ENCODE data around the gene IDI2.
"Not testable (repeated sequence)": the region's sequence is repeated elsewhere in the genome, so short reads cannot be mapped to it uniquely, and the experiment has no call there.

IDI2 gene

GRCh38 chr10:1025683-1026082, at the start of gene IDI2:
TSS of gene IDI2 (minus strand) at chr10:1025859. CDS start at chr10:1024723, 1,136 bp downstream.
- DNase-seq (ENCODE audit: low read depth), result no peak

GRCh38 chr10:1074748-1075308, 49.2 kb upstream of the IDI2 start:
- DNase-seq (ENCODE audit: low read depth), result no peak

GRCh38 chr10:1074052-1074747, 48.5 kb upstream of the IDI2 start:
- no peak for DNase-seq (ENCODE audit: low read depth)

GRCh38 chr10:1070919-1071318, 45.3 kb upstream of the IDI2 start:
- DNase-seq (ENCODE audit: low read depth), result no peak

- DNase-seq (ENCODE audit: low read depth), result no peak
These were observed 43.0 kb upstream of the IDI2 start for GRCh38 chr10:1068380-1069361.

GRCh38 chr10:1066734-1067133, 41.1 kb upstream of the IDI2 start:
- DNase-seq (ENCODE audit: low read depth), result not testable (repeated sequence)

- DNase-seq (ENCODE audit: low read depth), result no peak
These were observed 39.2 kb upstream of the IDI2 start for GRCh38 chr10:1064964-1065247.

GRCh38 chr10:1063232-1063865, 37.7 kb upstream of the IDI2 start:
- no peak for DNase-seq (ENCODE audit: low read depth)

- no peak for DNase-seq (ENCODE audit: low read depth)
These were observed 36.5 kb upstream of the IDI2 start for GRCh38 chr10:1061930-1062774.

GRCh38 chr10:1059902-1060301, 34.2 kb upstream of the IDI2 start:
- no peak for DNase-seq (ENCODE audit: low read depth)

- no peak for DNase-seq (ENCODE audit: low read depth)
These were observed 32.4 kb upstream of the IDI2 start for GRCh38 chr10:1058017-1058416.

GRCh38 chr10:1057106-1057657, 31.5 kb upstream of the IDI2 start:
- DNase-seq (ENCODE audit: low read depth), result no peak

GRCh38 chr10:1056326-1057105, 30.9 kb upstream of the IDI2 start, which contains the start of gene WDR37:
TSS of gene WDR37 (plus strand) at chr10:1056385. CDS start at chr10:1072156, 15,771 bp downstream.
- peak; percentile 79 for DNase-seq (ENCODE audit: low read depth)

GRCh38 chr10:1054684-1055083, 29.0 kb upstream of the IDI2 start:
- no peak for DNase-seq (ENCODE audit: low read depth)

GRCh38 chr10:1050554-1050953, 24.9 kb upstream of the IDI2 start:
- no peak for DNase-seq (ENCODE audit: low read depth)

- DNase-seq (ENCODE audit: low read depth), result no peak
These were observed 24.5 kb upstream of the IDI2 start for GRCh38 chr10:1050145-1050544.

- no peak for DNase-seq (ENCODE audit: low read depth)
These were observed 23.8 kb upstream of the IDI2 start for GRCh38 chr10:1049425-1049958.

GRCh38 chr10:1048732-1049424, 23.2 kb upstream of the IDI2 start, which contains the start of gene IDI1:
TSS of gene IDI1 (minus strand) at chr10:1049119. CDS start at chr10:1049003, 116 bp downstream.
- DNase-seq (ENCODE audit: low read depth), result peak; percentile 92

GRCh38 chr10:1048349-1048731, 22.7 kb upstream of the IDI2 start:
- DNase-seq (ENCODE audit: low read depth), result no peak

Measured in activated T-cell treated with anti-CD3 and anti-CD28 coated beads for 1 hour (primary cell).